ENCODE data around the gene DES.

DES gene

DNA sequence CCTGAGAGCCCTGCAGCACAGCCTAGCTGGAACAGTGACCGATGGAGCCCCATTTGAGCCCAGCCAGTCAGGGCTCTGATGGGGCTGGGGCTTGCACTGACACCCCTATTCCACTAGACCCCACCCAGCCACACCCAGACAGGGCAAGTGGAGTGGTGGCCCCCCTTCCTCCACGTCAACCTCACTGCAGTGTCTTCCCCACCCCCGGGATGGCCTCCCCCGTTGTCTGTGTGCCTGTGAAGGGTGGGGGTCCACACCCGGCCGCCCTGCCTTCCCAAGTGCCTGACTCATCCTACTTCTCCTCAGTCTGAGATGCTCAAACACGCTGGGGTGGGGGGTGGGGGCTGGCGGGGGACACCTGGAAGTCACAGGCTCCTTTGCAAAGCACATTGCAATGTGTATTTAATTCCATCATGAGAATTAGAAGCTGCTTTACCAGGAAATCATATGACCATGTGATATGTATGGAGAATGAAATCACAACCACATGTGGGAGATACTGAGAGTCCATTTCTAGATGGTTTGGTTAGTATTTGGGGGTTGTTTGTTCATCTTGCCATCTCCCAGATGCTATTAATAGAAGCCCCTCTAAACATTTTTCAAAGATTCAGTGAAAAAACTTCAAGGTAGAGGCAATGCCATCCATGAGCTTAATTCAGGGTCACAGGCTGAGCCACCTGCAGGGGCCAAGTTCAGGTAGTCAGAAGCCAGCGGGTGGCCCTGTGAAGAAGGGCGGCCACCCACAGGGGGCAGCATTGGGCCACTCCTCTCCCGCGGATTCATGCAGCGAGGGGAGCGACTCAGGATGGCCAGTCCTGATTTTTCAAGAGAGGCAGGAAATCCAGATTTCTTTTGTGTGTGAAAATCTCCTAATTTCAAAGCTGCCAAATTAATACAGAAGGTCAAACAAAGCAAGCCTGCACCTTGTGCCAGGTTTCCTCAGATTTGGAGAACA, 57.8 kb downstream of the DES start:
- peak; percentile 32 for DNase-seq
